ENCODE data around the gene PSME1.

GRCh38 chr14:24094841-24095270 is 41.1 kb upstream of the PSME1 start:
- no peak for TF ChIP-seq CTCF (IDR thresholded peaks at IDR 0.05)
- TF ChIP-seq POLR2A (IDR thresholded peaks at IDR 0.05), result no peak
